CD1c-positive myeloid dendritic cell (primary cell): Measurements from ENCODE around the gene C5.

Experiments
- DNase-seq: peaks from one replicate; pipeline ENCODE4 v3.0.0-alpha.2; 2016; ENCODE audit errors: extremely low spot score

C5 gene

DNA sequence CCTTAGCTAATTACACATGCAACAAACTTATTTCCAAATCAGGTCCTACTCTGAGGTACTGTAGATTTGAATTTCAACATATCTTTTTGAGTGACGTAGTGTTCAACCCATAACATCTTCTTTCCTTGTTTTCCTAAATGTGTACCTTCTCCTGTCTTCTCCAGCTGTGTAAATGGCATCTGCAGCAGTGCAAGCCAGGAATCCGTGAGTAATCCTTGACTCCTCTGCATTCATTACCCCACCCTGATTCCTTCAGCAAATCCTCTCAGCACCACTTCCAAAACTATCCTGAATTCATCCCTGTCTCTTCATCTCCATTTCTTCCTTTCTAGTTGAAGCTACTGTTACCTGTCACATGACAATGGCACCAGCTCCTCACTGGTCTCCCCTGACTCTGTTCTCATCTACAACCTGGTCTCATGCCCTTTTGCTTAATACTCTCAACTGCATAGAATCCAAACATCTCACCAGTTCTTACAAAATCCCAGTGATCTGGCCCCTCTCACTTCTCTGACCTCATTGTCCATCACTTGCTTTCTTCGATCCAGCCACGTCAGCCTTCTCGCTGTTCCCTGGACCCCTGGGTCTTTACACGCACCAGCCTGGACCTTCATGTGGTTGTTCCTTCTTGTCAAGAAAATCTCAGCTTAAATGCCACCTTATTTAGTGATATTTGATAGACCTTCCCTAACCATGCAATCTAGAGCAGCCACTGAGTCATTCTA, 108.9 kb downstream of the C5 start:
- no peak for DNase-seq

DNA sequence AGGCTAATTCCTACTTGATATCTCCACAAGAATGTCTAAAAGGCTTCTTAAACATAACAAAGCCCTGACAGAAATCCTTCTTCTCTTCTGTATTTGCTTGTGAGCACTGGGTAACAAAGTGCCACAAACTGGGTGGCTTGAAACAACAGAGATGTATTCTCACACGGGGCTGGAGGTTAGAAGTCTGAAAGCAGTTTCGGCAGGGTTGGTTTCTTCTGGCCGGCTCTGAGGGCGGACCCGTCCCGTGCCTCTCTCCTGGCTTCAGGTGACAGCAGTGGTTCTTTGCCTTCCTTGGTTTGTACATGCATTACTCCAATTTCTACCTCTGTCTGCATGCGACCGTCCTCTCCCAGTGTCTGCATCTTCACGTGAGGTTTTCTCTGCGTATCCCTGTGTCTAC, 109.5 kb downstream of the C5 start:
- DNase-seq = no peak

GRCh38 chr9:120938851-120939250, 111.2 kb downstream of the C5 start:
- no peak for DNase-seq

DNA sequence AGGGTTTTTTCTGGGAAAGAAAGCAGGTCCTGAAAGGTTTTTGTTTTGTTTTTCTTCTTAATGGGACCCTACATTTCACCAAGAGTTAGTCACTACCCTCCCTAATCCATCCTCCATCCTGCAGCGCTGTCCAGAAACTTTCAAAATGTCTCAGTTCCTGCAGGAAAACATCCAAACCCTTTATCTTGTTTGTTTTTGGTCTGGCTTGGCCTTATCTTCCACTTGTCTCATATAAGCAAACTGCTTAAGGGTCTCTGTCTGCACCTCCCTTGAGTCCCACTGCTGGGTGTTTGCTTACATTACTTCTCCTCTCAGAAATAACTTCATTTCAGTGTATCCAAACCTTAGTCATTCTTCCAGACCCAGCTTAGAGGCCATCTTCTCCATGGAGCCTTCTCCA, 112.5 kb downstream of the C5 start:
- DNase-seq = no peak

GRCh38 chr9:120937127-120937526, 112.9 kb downstream of the C5 start:
- no peak for DNase-seq

GRCh38 chr9:120936764-120937122, 113.3 kb downstream of the C5 start:
- DNase-seq = no peak

DNA sequence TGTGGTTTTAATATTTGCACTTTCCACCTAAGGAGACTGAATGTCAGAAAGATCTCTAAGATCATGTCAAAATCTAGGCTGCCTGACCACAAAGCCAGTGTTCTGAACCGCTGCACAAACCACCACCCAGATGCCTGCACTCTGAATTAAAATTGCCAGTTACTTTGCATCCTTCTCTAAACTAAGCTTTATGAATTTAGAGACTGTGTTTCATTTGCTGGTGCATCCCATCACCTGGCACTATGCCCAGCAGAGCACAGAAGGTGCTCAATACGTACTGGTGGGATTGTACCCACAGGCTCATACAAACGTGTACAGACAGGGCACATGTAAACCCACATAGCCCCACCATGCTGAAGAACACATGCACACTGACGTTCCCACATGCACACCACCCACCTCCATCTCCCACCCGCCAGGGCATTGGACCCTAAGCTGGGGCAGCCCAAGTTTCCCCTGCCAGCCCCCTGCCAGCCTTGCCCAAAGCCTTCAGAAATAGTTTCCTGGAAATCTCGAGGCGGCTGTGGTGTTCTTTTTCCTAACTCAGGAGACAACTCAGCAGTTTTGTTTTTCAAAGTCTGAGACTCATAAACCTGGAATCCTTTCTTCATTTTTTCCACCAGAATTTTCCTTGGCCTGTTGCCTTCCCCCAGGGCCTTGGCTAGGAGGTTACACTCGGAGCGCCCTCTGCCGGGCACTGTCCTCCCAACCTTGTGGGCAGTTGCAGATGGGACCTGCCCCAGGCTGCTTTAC, 113.9 kb downstream of the C5 start:
- peak; percentile 93 for DNase-seq

DNA sequence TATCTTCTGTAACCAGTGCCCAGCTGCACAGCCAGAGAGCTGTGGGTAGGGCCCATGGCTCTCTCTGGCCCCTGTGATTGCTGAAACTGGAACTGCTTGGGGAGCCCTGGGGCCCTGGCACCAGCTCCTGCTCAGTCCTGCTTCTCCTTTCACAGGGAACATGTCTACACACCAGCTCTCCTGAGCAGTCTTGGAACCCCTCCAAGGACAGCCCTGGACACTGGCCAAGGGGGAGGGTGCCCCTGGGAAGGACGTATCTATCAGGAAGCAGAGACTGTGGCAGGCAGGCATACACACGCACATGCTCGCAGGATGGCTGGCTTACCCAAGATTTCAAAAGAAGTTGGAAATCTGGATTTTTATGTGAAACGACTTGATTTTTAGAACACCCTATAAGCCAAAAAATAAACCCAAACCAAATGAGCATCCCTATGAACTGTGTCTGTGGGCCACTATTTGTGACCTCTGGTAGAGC, 114.7 kb downstream of the C5 start:
- DNase-seq = peak; percentile 96

DNA sequence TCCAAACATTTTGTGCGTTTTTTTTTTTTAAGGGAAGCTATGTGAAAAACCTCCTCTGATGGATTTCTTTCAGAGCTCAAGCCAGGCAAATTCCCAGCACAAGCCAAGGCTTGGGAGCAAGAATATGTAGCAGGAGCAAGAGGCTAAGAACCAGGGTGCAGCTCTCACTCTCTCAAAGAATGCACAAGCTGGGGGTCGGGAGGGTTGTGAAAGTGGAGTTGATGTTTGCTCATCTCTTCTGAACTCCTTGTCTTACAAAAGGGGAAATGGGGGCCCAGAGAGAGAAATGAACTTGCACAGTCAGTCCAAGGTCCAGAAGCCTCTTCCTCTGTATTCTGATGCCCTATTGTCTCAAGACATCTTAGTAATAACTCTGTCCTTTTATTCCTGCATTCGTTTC, 115.8 kb downstream of the C5 start:
- peak; percentile 86 for DNase-seq

GRCh38 chr9:120933310-120934055, 116.6 kb downstream of the C5 start:
- DNase-seq = no peak

- no peak for DNase-seq
Measured at GRCh38 chr9:120932086-120932823, 117.8 kb downstream of the C5 start.

DNA sequence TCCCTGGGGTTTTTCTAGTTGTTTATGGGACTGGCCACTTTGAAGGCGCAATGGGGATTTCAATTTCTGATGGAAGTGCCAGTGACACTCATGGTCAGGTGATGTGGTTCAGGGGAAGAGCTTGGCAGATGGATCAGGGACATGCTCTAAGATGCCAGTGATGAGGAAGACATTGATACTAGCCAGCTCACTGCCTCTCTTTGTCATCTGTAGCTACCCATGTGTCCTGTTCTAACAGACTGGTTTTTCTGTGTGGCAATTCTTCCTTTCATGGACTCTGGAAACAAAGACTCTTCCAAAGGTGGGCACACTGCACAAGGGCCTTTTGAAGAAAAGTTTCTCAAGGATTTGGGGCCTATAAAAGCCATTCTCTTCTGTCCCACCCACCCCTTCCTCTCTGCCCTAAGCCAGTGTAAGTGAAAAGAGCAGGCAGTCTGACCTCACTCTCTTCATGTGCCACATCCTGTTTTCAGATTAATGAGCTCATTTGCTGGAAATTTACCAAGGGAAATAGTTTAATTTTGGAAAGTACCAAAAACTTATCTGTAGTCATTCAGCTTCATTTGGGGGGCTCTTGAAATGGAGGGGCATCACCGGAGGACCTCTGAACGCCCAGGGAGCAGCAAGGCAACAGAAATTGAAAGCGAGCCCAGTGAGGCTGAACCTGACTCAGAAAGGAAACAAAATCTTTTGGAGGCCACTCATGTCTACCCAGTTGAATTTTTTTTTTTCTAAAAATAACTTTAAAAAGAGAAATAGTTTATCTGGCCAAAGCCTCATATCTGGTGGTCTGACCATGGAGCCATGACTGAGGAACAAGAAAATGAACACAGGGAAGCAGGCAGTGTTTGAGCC, 118.6 kb downstream of the C5 start:
- peak; percentile 95 for DNase-seq

DNA sequence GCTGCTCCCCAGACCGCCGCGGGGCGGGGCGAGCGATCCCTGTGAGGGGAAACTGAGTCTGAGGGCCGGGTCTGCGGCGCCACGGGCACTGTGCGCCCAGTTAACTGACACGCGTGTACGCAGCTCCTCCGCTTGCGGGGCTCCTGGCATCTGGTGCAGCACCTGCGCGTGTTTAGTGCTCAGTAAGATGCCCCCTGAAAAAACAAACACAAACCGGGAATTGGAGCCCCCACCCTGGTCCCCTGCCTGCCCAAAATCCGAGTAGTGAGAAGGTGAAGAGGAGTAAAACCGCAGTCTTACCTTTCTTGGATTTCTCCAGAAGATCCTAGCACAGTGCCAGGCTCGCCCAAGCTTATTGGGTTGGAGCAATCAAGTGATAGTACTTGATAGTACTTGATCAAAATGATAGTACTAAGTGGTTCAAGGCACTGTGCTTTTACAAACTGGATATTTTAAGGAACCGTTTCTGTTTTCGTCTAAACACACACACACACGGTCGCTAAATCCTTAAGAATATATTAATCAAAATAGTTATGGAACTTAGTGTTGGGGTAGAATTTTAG, 120.8 kb downstream of the C5 start:
- no peak for DNase-seq

GRCh38 chr9:120928483-120929228, 121.4 kb downstream of the C5 start:
- DNase-seq = peak; percentile 70

- DNase-seq = peak; percentile 48
Measured at GRCh38 chr9:120928015-120928482, 122.0 kb downstream of the C5 start.

DNA sequence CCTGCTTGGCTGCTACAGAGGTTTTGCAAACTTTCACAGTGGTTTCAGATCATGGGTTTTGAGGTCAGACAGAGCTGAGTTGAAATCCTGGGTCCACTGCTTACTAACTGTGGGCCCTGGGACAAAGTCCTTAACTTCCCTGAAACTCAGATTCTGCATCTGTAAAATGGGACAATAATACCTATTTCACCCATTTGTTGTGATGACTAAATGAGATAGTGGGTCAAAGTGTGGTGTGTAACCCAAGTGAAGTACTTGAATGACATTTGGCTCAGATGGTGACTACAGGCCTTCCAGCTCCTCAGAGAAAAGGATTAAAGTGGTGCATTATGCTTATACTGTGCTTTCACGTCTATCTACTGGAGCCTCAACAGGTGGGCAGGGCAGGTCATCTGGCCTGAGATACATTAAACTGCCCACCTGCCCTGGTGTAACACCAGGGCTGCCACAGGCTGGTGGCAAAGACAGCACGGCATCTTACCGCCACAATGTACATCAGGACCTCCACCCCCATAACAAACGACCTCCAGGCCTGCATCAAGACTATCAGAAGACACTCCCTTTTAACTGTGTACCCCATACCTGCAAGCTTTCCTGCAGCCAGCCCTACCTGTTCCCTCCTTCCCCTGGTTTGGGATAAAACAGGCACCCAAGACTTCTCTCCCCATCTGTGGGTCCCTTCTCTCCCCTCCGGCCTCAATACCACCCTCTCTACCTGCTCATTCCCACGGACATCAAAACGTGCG, 122.6 kb downstream of the C5 start:
- DNase-seq = no peak

GRCh38 chr9:120926397-120926928, 123.6 kb downstream of the C5 start, which contains the start of gene TRAF1:
TRAF1 (minus strand) TSS chr9:120926796; CDS start chr9:120926075, 721 bp downstream.
- DNase-seq = peak; percentile 74

DNA sequence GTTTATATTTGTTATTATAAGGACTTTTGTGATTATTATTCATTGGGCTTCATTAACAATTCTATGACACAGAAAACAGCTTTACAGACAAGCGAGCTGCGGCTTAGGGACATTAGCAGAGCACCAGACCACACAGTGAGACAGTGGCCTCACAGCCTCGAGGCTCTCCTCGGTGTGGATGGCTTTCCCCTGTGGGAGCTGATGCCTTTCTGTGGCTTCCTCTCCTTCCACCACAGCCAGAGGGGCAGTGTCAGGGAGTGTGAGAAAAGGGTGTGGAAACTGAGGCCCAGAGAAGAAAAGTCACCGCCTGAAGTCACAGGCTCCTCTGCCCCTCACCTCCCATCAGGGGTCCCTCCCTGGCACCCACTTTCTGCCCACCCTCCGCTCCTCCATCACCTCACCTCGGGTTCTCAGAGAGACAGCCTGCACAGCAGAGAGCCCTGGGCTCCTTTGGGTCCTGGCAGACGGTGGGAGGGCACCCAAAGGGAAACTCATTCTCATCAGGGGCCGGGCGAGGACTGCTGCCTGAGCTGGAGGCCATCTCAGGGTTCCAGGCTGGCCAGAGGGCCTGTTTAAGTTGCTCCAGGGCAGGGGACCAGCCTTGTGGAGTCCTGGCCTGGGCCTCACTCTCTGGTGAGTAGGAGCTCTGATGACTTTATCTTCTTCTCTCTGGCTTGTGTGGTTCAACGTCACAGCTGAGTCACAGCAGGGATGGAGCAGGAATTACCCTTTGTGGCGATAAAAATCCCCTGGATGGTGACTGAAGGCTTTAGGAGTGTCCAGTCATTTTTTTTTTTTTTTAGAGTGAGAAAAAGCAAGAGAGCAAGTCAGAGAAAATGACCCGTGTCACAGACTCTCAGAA, 124.3 kb downstream of the C5 start:
- peak; percentile 87 for DNase-seq
